GM23248 (cell line): Measurements from ENCODE around the gene BEND4.

Experiments
- EZH2 ChIP-seq: fragments of 200-600 bp; sonication (generic); IDR thresholded peaks from 2 replicates; pipeline ENCODE4 v1.6.1; 2018; ENCODE audit warnings: antibody characterized with exemption, mild to moderate bottlenecking; ENCODE audit not compliant: insufficient read depth, poor library complexity, severe bottlenecking
- EZH2phosphoT487 ChIP-seq: fragments of 200-600 bp; sonication (generic); IDR thresholded peaks from 2 replicates; pipeline ENCODE4 v1.6.1; 2018; ENCODE audit warnings: antibody characterized with exemption, moderate library complexity, mild to moderate bottlenecking, low read depth; ENCODE audit not compliant: insufficient read depth

DNA sequence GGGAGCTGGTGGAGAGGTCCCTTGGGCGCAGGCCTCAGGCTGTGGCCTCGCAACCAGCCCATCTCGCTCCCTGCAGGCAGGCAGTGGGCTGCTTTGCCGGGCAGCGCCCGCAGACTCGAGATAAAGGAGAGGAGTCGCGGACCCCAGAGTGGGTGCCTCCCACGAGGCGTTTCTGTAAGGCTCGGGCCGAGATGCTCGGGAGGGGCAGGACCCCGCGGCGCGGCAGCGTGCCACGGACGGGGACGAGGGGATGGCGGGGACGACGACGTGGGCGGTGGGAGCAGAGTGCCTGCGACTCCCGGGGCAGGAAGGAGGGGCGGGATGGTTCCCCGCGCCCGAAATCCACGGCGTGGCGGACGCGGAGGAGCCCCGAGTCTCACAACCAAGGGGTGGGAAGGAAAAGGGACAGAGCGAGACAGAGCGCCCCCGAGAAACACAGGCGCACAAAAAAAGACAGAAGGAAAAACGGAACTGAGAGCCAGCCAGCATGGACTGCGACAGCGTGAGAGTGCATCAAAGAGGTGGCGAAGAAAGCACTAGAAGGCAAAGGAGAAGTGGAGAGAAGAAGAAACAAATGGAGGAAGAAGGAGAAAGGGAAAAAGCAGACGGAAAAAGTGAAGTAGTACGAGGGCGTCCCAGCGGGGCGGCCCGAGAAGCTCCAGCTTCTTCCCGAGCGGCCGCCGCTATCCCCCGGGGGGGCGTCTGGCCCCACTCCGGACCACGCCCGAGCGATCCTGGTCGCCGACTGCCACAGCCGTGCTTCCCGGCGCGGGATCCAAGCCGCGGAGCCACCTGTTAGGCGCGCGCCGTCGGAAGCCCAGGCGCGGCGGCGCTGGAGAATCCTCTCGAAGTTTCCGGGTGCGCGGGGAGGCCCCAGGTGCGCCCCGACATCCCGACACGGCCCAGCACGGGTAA, 1.5 kb downstream of the BEND4 start:
- TF ChIP-seq EZH2 (no peak), EZH2phosphoT487 (no peak)
